Activated effector memory CD4-positive, alpha-beta T cell treated with Interleukin-2 at 50 U/mL for 16 hours (primary cell): ENCODE measurements around the gene MGAT2.

Source experiments
- DNase-seq: peaks from one replicate; pipeline ENCODE4 v3.0.0-alpha.2; 2020

The MGAT2 gene

DNA sequence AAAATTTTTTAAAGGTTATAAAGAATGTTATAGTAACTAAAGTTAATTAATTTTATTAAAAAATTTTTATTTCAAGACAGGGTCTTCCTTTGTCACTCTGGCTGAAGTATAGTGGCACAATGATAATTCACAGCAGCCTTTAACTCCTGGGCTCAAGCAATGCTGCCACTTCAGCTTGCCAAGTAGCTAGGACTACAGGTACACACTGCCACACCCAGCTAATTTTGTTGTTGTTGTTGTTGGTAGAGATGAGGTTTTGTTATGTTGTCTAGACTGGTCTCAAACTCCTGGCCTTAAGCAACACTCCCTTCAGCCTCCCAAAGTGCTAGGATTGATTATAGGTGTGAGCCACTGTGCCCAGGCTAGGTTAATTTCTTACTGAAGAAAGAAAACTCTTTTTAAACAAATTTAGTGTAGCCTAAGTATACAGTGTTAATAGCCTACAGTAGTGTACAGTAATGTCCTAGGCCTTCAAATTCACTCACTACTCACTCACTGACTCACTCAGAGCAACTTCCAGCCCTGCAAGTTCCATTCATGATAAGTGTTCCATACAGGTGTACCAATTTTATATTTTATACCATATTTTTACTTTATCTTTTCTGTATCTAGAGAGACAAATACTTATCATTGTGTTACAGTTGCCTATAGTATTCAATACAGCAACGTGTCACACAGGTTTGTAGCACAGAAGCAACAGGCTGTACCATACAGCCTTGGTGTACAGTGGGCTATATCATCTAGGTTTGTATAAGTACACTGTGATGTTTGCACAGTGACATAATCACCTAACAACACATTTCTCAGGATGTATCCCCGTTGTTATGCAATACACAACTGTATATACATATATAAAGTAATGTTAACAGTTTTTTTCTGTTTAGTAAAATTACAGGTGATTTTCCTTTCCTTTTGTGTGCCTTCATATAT, 39.2 kb downstream of the MGAT2 start:
- no peak for DNase-seq

DNA sequence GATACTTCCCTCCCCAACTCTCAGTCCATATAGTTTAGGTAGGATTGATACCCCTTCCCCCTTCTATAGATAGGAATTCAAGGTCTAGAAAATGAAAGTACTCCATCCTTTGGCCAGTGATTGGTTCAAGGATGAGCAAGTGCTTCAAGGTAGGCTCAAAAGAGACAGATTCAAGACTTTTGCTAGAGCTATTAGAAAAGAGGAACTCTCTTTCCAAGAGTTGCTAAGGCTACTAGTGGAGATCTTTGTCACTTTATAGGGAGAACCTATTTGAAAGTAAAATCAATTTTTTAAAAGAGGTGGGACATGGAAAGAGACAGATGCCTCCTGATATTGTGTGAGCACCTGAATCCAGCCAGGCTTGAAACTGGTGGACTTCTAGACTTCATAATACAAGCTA, 49.9 kb downstream of the MGAT2 start:
- no peak for DNase-seq
